ENCODE measurements around the gene STK32B.

GRCh38 chr4:5101571-5101970 lies 50.3 kb downstream of the STK32B start:
- TF ChIP-seq TAF1 (IDR thresholded peaks at IDR 0.05; ENCODE audit: low read depth) (no peak), TCF12 (IDR thresholded peaks at IDR 0.05; ENCODE audit: low read depth) (no peak), EP300 (IDR thresholded peaks at IDR 0.05; ENCODE audit: borderline replicate concordance) (no peak), REST (IDR thresholded peaks at IDR 0.05; ENCODE audit: low read depth) (no peak), YY1 (IDR thresholded peaks at IDR 0.05; ENCODE audit: low read depth) (no peak), MAX (IDR thresholded peaks at IDR 0.05) (no peak), RAD21 (IDR thresholded peaks at IDR 0.05; ENCODE audit: low read depth) (no peak), CEBPB (IDR thresholded peaks at IDR 0.05) (no peak), CREB1 (IDR thresholded peaks at IDR 0.05; ENCODE audit: low read depth) (no peak)

All from Ishikawa (cell line).